H9 (cell line): ENCODE measurements around the gene PLPP7. TPM values are rescaled to one million over a fixed set of nuclear protein-coding genes. Genes with fewer than 3 reads are reported as not detected.

ENCODE experiments used
- DNase-seq: peaks from one replicate; pipeline ENCODE4 v3.0.0-alpha.2; 2017
- H2AFZ ChIP-seq: one replicate; pipeline ENCODE4 v1.6.1; 2013; ENCODE audit warnings: mild to moderate bottlenecking, low read length, control low read depth, moderate library complexity
- H2AK5ac ChIP-seq: 2 replicates; pipeline ENCODE4 v1.6.1; 2013; ENCODE audit warnings: low read length, control low read depth, mixed read lengths; ENCODE audit not compliant: insufficient read length
- H2BK120ac ChIP-seq: one replicate; pipeline ENCODE4 v1.6.1; 2013; ENCODE audit warnings: low read depth, mild to moderate bottlenecking, low read length, control low read depth, inconsistent platforms; ENCODE audit not compliant: poor library complexity, severe bottlenecking
- H2BK12ac ChIP-seq: 2 replicates; pipeline ENCODE4 v1.6.1; 2013; ENCODE audit warnings: low read length, control low read depth, mixed read lengths, low read depth; ENCODE audit not compliant: insufficient read length
- H2BK15ac ChIP-seq: 2 replicates; pipeline ENCODE4 v1.6.1; 2013; ENCODE audit warnings: low read depth, low read length, control low read depth
- H2BK20ac ChIP-seq: one replicate; pipeline ENCODE4 v1.6.1; 2013; ENCODE audit warnings: low read depth, mild to moderate bottlenecking, low read length, control low read depth, inconsistent platforms; ENCODE audit not compliant: poor library complexity, severe bottlenecking
- H2BK5ac ChIP-seq: 2 replicates; pipeline ENCODE4 v1.6.1; 2013; ENCODE audit warnings: low read length, control low read depth, mixed read lengths; ENCODE audit not compliant: insufficient read length
- H3K14ac ChIP-seq: 2 replicates; pipeline ENCODE4 v1.6.1; 2013; ENCODE audit warnings: low read length, control low read depth; ENCODE audit not compliant: insufficient read depth
- H3K18ac ChIP-seq: 2 replicates; pipeline ENCODE4 v1.6.1; 2013; ENCODE audit warnings: low read depth, mild to moderate bottlenecking, mixed read lengths, low read length, control low read depth; ENCODE audit not compliant: insufficient read length
- H3K23ac ChIP-seq: 2 replicates; pipeline ENCODE4 v1.6.1; 2013; ENCODE audit warnings: low read length, control low read depth, mixed read lengths, low read depth; ENCODE audit not compliant: insufficient read length
- H3K23me2 ChIP-seq: 2 replicates; pipeline ENCODE4 v1.6.1; 2013; ENCODE audit warnings: low read depth, mild to moderate bottlenecking, mixed read lengths, low read length, control low read depth; ENCODE audit not compliant: insufficient read length, poor library complexity, severe bottlenecking
- H3K27ac ChIP-seq: 2 replicates; pipeline ENCODE4 v1.5.1; 2013; ENCODE audit warnings: low read length, control low read depth, mixed read lengths, low read depth; ENCODE audit not compliant: insufficient read length
- H3K27me3 ChIP-seq: 2 replicates; pipeline ENCODE4 v1.6.1; 2013; ENCODE audit warnings: low read length, control low read depth, inconsistent platforms; ENCODE audit not compliant: insufficient read depth
- H3K4ac ChIP-seq: 2 replicates; pipeline ENCODE4 v1.6.1; 2013; ENCODE audit warnings: low read depth, mild to moderate bottlenecking, control low read depth, inconsistent platforms, low read length, moderate library complexity
- H3K4me1 ChIP-seq: 2 replicates; pipeline ENCODE4 v1.6.1; 2013; ENCODE audit warnings: low read length, control low read depth, inconsistent platforms; ENCODE audit not compliant: insufficient read depth
- H3K4me2 ChIP-seq: 2 replicates; pipeline ENCODE4 v1.6.1; 2013; ENCODE audit warnings: low read length, control low read depth, mixed read lengths; ENCODE audit not compliant: insufficient read length, insufficient read depth
- H3K56ac ChIP-seq: 2 replicates; pipeline ENCODE4 v1.6.1; 2013; ENCODE audit warnings: low read depth, mild to moderate bottlenecking, mixed read lengths, low read length, control low read depth; ENCODE audit not compliant: insufficient read length
- H3K79me1 ChIP-seq: 2 replicates; pipeline ENCODE4 v1.6.1; 2013; ENCODE audit warnings: low read depth, mild to moderate bottlenecking, moderate library complexity, low read length, control low read depth, inconsistent platforms; ENCODE audit not compliant: insufficient read depth, poor library complexity, severe bottlenecking
- H3K79me2 ChIP-seq: 2 replicates; pipeline ENCODE4 v1.6.1; 2013; ENCODE audit warnings: low read length, control low read depth, inconsistent platforms; ENCODE audit not compliant: insufficient read depth
- H3K9ac ChIP-seq: 2 replicates; pipeline ENCODE4 v1.6.1; 2013; ENCODE audit warnings: low read length, control low read depth, mixed read lengths; ENCODE audit not compliant: insufficient read length; ENCODE audit errors: extremely low read depth
- H3K9me3 ChIP-seq: one replicate; pipeline ENCODE4 v1.6.1; 2013; ENCODE audit warnings: low read depth, low read length, inconsistent platforms; ENCODE audit not compliant: control insufficient read depth
- H3T11ph ChIP-seq: one replicate; pipeline ENCODE4 v1.6.1; 2013; ENCODE audit warnings: mild to moderate bottlenecking, low read length, control low read depth, inconsistent platforms
- H4K20me1 ChIP-seq: one replicate; pipeline ENCODE4 v1.6.1; 2013; ENCODE audit not compliant: control insufficient read depth, insufficient read length, insufficient read depth
- H4K5ac ChIP-seq: 2 replicates; pipeline ENCODE4 v1.6.1; 2013; ENCODE audit warnings: low read depth, mild to moderate bottlenecking, mixed read lengths, low read length, control low read depth; ENCODE audit not compliant: insufficient read length
- H4K8ac ChIP-seq: replicated peaks from 2 replicates; pipeline ENCODE4 v1.6.1; 2013; ENCODE audit warnings: low read length, control low read depth, mixed read lengths, low read depth; ENCODE audit not compliant: insufficient read length
- H4K91ac ChIP-seq: 2 replicates; pipeline ENCODE4 v1.6.1; 2013; ENCODE audit warnings: low read depth, mild to moderate bottlenecking, moderate library complexity, mixed read lengths, low read length, control low read depth; ENCODE audit not compliant: insufficient read length
- H3K27ac Mint-ChIP-seq, 3 experiments: 2 replicates in 2 of 3; 3 replicates in 1 of 3; pipeline ENCODE4 v1.8.0; 2020 to 2021; ENCODE audit warnings: mixed read lengths in 3 of 3, mild to moderate bottlenecking in 1 of 3, moderate library complexity in 1 of 3
- H3K27me3 Mint-ChIP-seq: 2 replicates; pipeline ENCODE4 v1.8.0; 2021; ENCODE audit warnings: low read depth, mild to moderate bottlenecking, moderate library complexity, mixed read lengths
- H3K36me3 Mint-ChIP-seq, 3 experiments: 2 replicates in 2 of 3; 3 replicates in 1 of 3; pipeline ENCODE4 v1.8.0; 2020 to 2021; ENCODE audit warnings: low read depth in 3 of 3, mixed read lengths in 3 of 3; ENCODE audit not compliant: insufficient read depth in 1 of 3
- H3K4me1 Mint-ChIP-seq, 2 experiments: 2 replicates each; pipeline ENCODE4 v1.8.0; 2020; ENCODE audit warnings: mixed read lengths in 2 of 2
- H3K4me3 Mint-ChIP-seq, 2 experiments: 2 replicates in 1 of 2; 3 replicates in 1 of 2; pipeline ENCODE4 v1.8.0; 2020 to 2021; ENCODE audit warnings: mild to moderate bottlenecking in 2 of 2, mixed read lengths in 2 of 2, moderate library complexity in 1 of 2
- H3K9me3 Mint-ChIP-seq, 2 experiments: 2 replicates in 1 of 2; 3 replicates in 1 of 2; pipeline ENCODE4 v1.8.0; 2020; ENCODE audit warnings: mild to moderate bottlenecking in 2 of 2, mixed read lengths in 2 of 2, moderate library complexity in 1 of 2
- WGBS: extraction: QIAGEN DNeasy Blood & Tissue Kit; methylation state at CpG from one replicate; pipeline ENCODE4 v1.1.7; 2013; ENCODE audit warnings: missing lambda C conversion rate, low lambda C conversion rate, mixed read lengths; ENCODE audit not compliant: insufficient read length; ENCODE audit errors: extremely low coverage; 5-methylcytosine and 5-hydroxymethylcytosine counted together
- total RNA-seq: library from RNA; stranded (reverse); gene quantifications from 2 replicates; pipeline ENCODE4 v1.2.1, GENCODE V29; 2021
- TF ChIP-seq, protein P1 (sequence below): fragments of 200-600 bp; sonication (generic); conservative IDR thresholded peaks from 3 replicates; pipeline ENCODE4 v1.8.0; 2021; ENCODE audit warnings: antibody characterized with exemption, mild to moderate bottlenecking

Gene PLPP7
- total RNA-seq, 1 experiment from 2014 or later = 1.9 TPM

- H2BK120ac ChIP-seq = no peak overlapping the region
- no peaks in the 10 kb centered on the region for H4K20me1 ChIP-seq
- no peak overlapping the region for H3K23ac ChIP-seq
- no peak overlapping the region for H4K91ac ChIP-seq
- H3K4me2 ChIP-seq = no peak overlapping the region
- H3K4me3 Mint-ChIP-seq = no peak overlapping the region
- no peaks in the 10 kb centered on the region for H3K9me3 ChIP-seq
- no peak overlapping the region for H2AFZ ChIP-seq
- H3K14ac ChIP-seq = no peak overlapping the region
- H3T11ph ChIP-seq = no peak overlapping the region
- H3K23me2 ChIP-seq = no peaks in the 10 kb centered on the region
- no peaks in the 10 kb centered on the region for H3K9me3 Mint-ChIP-seq
- H2BK15ac ChIP-seq = no peak overlapping the region
- H3K4me1 ChIP-seq = no peaks in the 10 kb centered on the region
- H3K27me3 ChIP-seq = no peaks in the 10 kb centered on the region
- no peak overlapping the region for H2AK5ac ChIP-seq
- no peak overlapping the region for H2BK12ac ChIP-seq
- H3K27ac Mint-ChIP-seq = peak overlapping the region in 1 of 3 experiments; percentile 44; a peak in 1 of 7 replicates
- H2BK5ac ChIP-seq = no peak overlapping the region
- H3K9ac ChIP-seq = no peak overlapping the region
- H3K4ac ChIP-seq = no peak overlapping the region
- H3K18ac ChIP-seq = no peak overlapping the region
- H3K36me3 Mint-ChIP-seq = no peaks in the 10 kb centered on the region
- H2BK20ac ChIP-seq = no peak overlapping the region
- H4K5ac ChIP-seq = no peak overlapping the region
- no peaks in the 10 kb centered on the region for H3K79me2 ChIP-seq
- no CpG with 5 or more reads among the region's 8 CpGs for WGBS
- TF ChIP-seq, protein P1, sequence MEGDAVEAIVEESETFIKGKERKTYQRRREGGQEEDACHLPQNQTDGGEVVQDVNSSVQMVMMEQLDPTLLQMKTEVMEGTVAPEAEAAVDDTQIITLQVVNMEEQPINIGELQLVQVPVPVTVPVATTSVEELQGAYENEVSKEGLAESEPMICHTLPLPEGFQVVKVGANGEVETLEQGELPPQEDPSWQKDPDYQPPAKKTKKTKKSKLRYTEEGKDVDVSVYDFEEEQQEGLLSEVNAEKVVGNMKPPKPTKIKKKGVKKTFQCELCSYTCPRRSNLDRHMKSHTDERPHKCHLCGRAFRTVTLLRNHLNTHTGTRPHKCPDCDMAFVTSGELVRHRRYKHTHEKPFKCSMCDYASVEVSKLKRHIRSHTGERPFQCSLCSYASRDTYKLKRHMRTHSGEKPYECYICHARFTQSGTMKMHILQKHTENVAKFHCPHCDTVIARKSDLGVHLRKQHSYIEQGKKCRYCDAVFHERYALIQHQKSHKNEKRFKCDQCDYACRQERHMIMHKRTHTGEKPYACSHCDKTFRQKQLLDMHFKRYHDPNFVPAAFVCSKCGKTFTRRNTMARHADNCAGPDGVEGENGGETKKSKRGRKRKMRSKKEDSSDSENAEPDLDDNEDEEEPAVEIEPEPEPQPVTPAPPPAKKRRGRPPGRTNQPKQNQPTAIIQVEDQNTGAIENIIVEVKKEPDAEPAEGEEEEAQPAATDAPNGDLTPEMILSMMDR = no peak
- H3K56ac ChIP-seq = no peak overlapping the region
- no peaks in the 10 kb centered on the region for H3K79me1 ChIP-seq
- no peaks in the 10 kb centered on the region for H3K4me1 Mint-ChIP-seq
- no peak for DNase-seq
- no peak overlapping the region for H4K8ac ChIP-seq
- H3K27ac ChIP-seq = no peak overlapping the region
- no peaks in the 10 kb centered on the region; the same call in 1 of the 2 replicates for H3K27me3 Mint-ChIP-seq
These were observed 34.1 kb downstream of the PLPP7 start for GRCh38 chr9:131323629-131324028.
